Measurements from ENCODE around the gene FAM185A. TPM values are rescaled to one million over a fixed set of nuclear protein-coding genes. Genes with fewer than 3 reads are reported as not detected.
"Not testable (repeated sequence)": the region's sequence is repeated elsewhere in the genome, so short reads cannot be mapped to it uniquely, and the experiment has no call there.

FAM185A gene
- total RNA-seq, 1 donor from 2014 or later = 8.5 TPM

DNA sequence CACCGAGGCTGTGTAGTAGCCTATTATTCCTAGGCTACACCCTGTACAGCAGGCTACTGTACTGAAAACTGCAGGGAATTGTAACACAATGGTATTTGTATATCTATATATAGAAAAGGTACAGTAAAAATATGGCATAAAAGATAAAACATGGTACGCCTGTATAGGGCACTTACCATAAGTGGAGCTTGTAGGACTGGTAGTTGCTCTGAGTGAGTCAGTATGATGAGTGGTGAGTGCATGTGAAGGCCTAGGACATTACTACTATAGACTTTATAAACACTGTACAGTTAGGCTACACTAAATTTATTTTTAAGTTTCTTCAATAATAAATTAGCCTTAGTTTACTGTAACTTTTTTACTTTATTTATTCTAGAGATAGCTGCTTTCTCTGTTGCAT, 40.0 kb downstream of the FAM185A start:
- DNase-seq; H3K27ac Mint-ChIP-seq (ENCODE audit: unreplicated experiment); H3K27me3 Mint-ChIP-seq (ENCODE audit: unreplicated experiment); H3K4me3 Mint-ChIP-seq (ENCODE audit: unreplicated experiment); H3K36me3 Mint-ChIP-seq (ENCODE audit: unreplicated experiment); H3K4me1 Mint-ChIP-seq (ENCODE audit: low read depth, unreplicated experiment); H3K9me3 Mint-ChIP-seq (ENCODE audit: unreplicated experiment): not testable (repeated sequence)

GRCh38 chr7:102790364-102791100, 41.7 kb downstream of the FAM185A start:
- not testable (repeated sequence) for H3K4me1 Mint-ChIP-seq (ENCODE audit: low read depth, unreplicated experiment); DNase-seq
- peak overlapping the region; percentile 61 for H3K4me3 Mint-ChIP-seq (ENCODE audit: unreplicated experiment)

DNA sequence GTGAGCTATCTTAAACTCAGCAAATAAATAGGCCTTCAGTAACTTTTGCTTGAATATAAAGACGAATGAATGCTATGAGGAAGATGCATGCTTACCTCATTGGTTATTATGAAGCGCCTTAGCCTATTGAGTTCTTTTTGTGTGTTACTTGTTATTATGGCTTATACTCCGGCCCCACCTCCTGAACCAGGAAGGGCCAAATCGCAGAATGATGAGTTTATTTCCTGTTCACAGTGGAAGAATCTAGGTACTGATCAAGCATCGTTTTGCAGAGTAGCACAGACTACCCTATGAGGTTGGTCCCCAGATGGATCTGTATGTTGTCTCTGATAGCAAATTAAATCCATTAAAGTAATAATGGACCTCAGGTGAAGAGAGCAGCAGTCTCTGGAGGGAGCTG, 42.6 kb downstream of the FAM185A start:
- not testable (repeated sequence) for H3K4me3 Mint-ChIP-seq (ENCODE audit: unreplicated experiment); H3K4me1 Mint-ChIP-seq (ENCODE audit: low read depth, unreplicated experiment); H3K27ac Mint-ChIP-seq (ENCODE audit: unreplicated experiment); H3K27me3 Mint-ChIP-seq (ENCODE audit: unreplicated experiment); H3K9me3 Mint-ChIP-seq (ENCODE audit: unreplicated experiment); H3K36me3 Mint-ChIP-seq (ENCODE audit: unreplicated experiment); DNase-seq

More at GRCh38 chr7:102790364-102791100, 41.7 kb downstream of the FAM185A start:
- H3K27ac Mint-ChIP-seq (ENCODE audit: unreplicated experiment); H3K36me3 Mint-ChIP-seq (ENCODE audit: unreplicated experiment); H3K9me3 Mint-ChIP-seq (ENCODE audit: unreplicated experiment); H3K27me3 Mint-ChIP-seq (ENCODE audit: unreplicated experiment): not testable (repeated sequence)

DNA sequence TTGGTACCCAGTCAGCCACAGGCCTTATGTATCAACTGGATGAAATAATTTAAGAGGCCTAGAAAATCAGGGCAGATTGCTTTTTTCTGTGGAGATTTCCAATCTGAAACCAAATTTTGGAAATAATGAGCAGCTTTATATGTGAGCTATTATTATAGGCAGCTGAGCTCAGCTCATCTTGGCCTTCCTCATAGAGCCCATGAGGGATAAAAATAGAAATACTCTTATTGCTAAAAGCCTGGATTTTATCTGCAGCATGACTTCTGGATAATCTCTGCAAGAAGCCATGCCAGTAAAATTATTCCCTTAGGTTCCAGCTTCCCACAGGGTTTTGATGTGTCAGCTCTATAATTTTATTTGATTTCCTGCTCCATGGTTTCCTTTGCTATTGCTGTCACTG, 43.0 kb downstream of the FAM185A start:
- not testable (repeated sequence) for H3K27me3 Mint-ChIP-seq (ENCODE audit: unreplicated experiment); DNase-seq; H3K4me3 Mint-ChIP-seq (ENCODE audit: unreplicated experiment); H3K36me3 Mint-ChIP-seq (ENCODE audit: unreplicated experiment); H3K4me1 Mint-ChIP-seq (ENCODE audit: low read depth, unreplicated experiment); H3K27ac Mint-ChIP-seq (ENCODE audit: unreplicated experiment); H3K9me3 Mint-ChIP-seq (ENCODE audit: unreplicated experiment)

DNA sequence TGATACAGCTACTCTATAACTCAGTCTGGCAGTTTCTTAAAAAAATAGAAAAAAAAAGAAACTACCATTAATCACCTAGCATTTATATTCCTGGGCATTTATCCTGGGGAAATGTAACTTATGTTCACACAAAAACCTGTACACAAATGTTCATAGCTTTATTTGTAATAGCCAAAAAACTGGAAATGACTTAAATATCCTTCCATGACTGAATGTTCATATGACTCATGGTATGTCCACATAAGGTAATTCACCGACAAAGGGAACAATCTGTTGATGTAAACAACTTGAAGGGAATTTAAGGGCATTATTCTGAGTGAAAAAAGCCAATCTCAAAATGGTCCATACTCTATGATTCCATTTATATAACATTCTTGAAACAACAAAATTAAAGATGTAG, 45.8 kb downstream of the FAM185A start:
- H3K4me1 Mint-ChIP-seq (ENCODE audit: low read depth, unreplicated experiment); H3K9me3 Mint-ChIP-seq (ENCODE audit: unreplicated experiment); DNase-seq; H3K36me3 Mint-ChIP-seq (ENCODE audit: unreplicated experiment); H3K4me3 Mint-ChIP-seq (ENCODE audit: unreplicated experiment); H3K27ac Mint-ChIP-seq (ENCODE audit: unreplicated experiment); H3K27me3 Mint-ChIP-seq (ENCODE audit: unreplicated experiment): not testable (repeated sequence)

- H3K27ac Mint-ChIP-seq (ENCODE audit: unreplicated experiment); H3K27me3 Mint-ChIP-seq (ENCODE audit: unreplicated experiment); DNase-seq; H3K9me3 Mint-ChIP-seq (ENCODE audit: unreplicated experiment); H3K4me1 Mint-ChIP-seq (ENCODE audit: low read depth, unreplicated experiment); H3K36me3 Mint-ChIP-seq (ENCODE audit: unreplicated experiment); H3K4me3 Mint-ChIP-seq (ENCODE audit: unreplicated experiment): not testable (repeated sequence)
Observed at GRCh38 chr7:102795987-102796595, 47.3 kb downstream of the FAM185A start.

GRCh38 chr7:102806613-102807012, 57.8 kb downstream of the FAM185A start:
- H3K27me3 Mint-ChIP-seq (ENCODE audit: unreplicated experiment) = no peaks in the 10 kb centered on the region
- no peak overlapping the region for H3K4me3 Mint-ChIP-seq (ENCODE audit: unreplicated experiment)
- no peaks in the 10 kb centered on the region for H3K36me3 Mint-ChIP-seq (ENCODE audit: unreplicated experiment)
- H3K4me1 Mint-ChIP-seq (ENCODE audit: low read depth, unreplicated experiment) = no peaks in the 10 kb centered on the region
- TF ChIP-seq, protein P1, sequence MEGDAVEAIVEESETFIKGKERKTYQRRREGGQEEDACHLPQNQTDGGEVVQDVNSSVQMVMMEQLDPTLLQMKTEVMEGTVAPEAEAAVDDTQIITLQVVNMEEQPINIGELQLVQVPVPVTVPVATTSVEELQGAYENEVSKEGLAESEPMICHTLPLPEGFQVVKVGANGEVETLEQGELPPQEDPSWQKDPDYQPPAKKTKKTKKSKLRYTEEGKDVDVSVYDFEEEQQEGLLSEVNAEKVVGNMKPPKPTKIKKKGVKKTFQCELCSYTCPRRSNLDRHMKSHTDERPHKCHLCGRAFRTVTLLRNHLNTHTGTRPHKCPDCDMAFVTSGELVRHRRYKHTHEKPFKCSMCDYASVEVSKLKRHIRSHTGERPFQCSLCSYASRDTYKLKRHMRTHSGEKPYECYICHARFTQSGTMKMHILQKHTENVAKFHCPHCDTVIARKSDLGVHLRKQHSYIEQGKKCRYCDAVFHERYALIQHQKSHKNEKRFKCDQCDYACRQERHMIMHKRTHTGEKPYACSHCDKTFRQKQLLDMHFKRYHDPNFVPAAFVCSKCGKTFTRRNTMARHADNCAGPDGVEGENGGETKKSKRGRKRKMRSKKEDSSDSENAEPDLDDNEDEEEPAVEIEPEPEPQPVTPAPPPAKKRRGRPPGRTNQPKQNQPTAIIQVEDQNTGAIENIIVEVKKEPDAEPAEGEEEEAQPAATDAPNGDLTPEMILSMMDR (IDR thresholded peaks at IDR 0.05; ENCODE audit: partially characterized antibody, unreplicated experiment) = no peak
- no peaks in the 10 kb centered on the region for H3K9me3 Mint-ChIP-seq (ENCODE audit: unreplicated experiment)
- no peak for DNase-seq
- H3K27ac Mint-ChIP-seq (ENCODE audit: unreplicated experiment) = no peak overlapping the region

DNA sequence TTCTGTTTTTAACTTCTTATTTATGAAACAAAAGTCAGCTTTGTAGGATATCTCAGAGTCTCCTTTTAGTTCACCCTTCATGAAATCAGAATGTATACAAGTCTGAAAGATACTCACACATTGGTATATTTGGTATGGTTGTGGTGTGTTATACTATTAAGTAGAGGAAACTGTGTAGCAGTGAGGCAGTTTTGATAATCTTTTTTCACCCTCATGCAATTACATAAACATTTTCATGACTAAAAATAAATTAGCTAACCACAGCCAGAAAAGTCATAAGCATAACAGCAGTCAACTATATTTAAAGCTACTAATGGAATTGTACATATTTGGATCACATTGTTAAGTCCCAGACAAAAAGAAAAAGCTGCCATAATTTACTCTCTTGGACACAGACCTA, 62.1 kb downstream of the FAM185A start:
- Mint-ChIP-seq H3K36me3 (ENCODE audit: unreplicated experiment) (no peaks in the 10 kb centered on the region), H3K4me3 (ENCODE audit: unreplicated experiment) (no peak overlapping the region), H3K9me3 (ENCODE audit: unreplicated experiment) (peaks cover 1% of the 10 kb centered on the region), H3K27me3 (ENCODE audit: unreplicated experiment) (peaks cover 1% of the 10 kb centered on the region), H3K27ac (ENCODE audit: unreplicated experiment) (no peak overlapping the region), H3K4me1 (ENCODE audit: low read depth, unreplicated experiment) (no peaks in the 10 kb centered on the region)
- TF ChIP-seq, protein P1 (IDR thresholded peaks at IDR 0.05; ENCODE audit: partially characterized antibody, unreplicated experiment) = no peak
- DNase-seq = no peak
